Glomerular endothelial cell (primary cell): ENCODE results near the gene PIK3AP1. TPM values are rescaled to one million over a fixed set of nuclear protein-coding genes. Genes with fewer than 3 reads are reported as not detected.
"Not testable (repeated sequence)": the region's sequence is repeated elsewhere in the genome, so short reads cannot be mapped to it uniquely, and the experiment has no call there.

Experiments used
- DNase-seq: peaks from one replicate; pipeline ENCODE4 v3.0.0-alpha.2; 2011; ENCODE audit warnings: low read depth, low spot score; ENCODE audit errors: extremely low read depth
- total RNA-seq: library from RNA; depleted of rRNA; stranded (reverse); fragments of >200 nt; gene quantifications from 2 replicates; pipeline ENCODE4 v1.2.3, GENCODE V29; 2015

The PIK3AP1 gene
- total RNA-seq, 1 donor from 2014 or later, result 0.06 TPM

- no peak for DNase-seq
Observed at GRCh38 chr10:96585736-96586418, 134.4 kb downstream of the PIK3AP1 start.

- no peak for DNase-seq
Observed at GRCh38 chr10:96584474-96584873, 135.8 kb downstream of the PIK3AP1 start.

- DNase-seq, result no peak
Observed at GRCh38 chr10:96584035-96584434, 136.3 kb downstream of the PIK3AP1 start.

- DNase-seq, result no peak
Observed at GRCh38 chr10:96579133-96579532, 141.2 kb downstream of the PIK3AP1 start.

- no peak for DNase-seq
Observed at GRCh38 chr10:96578633-96579032, 141.7 kb downstream of the PIK3AP1 start.

- DNase-seq, result no peak
Observed at GRCh38 chr10:96578022-96578421, 142.3 kb downstream of the PIK3AP1 start.

GRCh38 chr10:96577069-96577468 is 143.2 kb downstream of the PIK3AP1 start:
- DNase-seq, result no peak

GRCh38 chr10:96576277-96576980 is 143.9 kb downstream of the PIK3AP1 start:
- no peak for DNase-seq

GRCh38 chr10:96574564-96574963 is 145.8 kb downstream of the PIK3AP1 start:
- DNase-seq, result not testable (repeated sequence)

- no peak for DNase-seq
Observed at GRCh38 chr10:96573036-96573435, 147.3 kb downstream of the PIK3AP1 start.

GRCh38 chr10:96570983-96571964 is 149.0 kb downstream of the PIK3AP1 start:
- no peak for DNase-seq

GRCh38 chr10:96570511-96570910 is 149.8 kb downstream of the PIK3AP1 start:
- no peak for DNase-seq

- no peak for DNase-seq
Observed at GRCh38 chr10:96568402-96568801, 151.9 kb downstream of the PIK3AP1 start.

GRCh38 chr10:96565774-96566173 is 154.5 kb downstream of the PIK3AP1 start:
- DNase-seq, result no peak

GRCh38 chr10:96560966-96561887 is 159.1 kb downstream of the PIK3AP1 start:
- DNase-seq, result no peak

- no peak for DNase-seq
Observed at GRCh38 chr10:96560489-96560888, 159.8 kb downstream of the PIK3AP1 start.

GRCh38 chr10:96556003-96556402 is 164.3 kb downstream of the PIK3AP1 start:
- no peak for DNase-seq

GRCh38 chr10:96555330-96555729 is 165.0 kb downstream of the PIK3AP1 start:
- DNase-seq, result no peak

GRCh38 chr10:96548589-96548988 is 171.7 kb downstream of the PIK3AP1 start:
- DNase-seq, result no peak

- DNase-seq, result not testable (repeated sequence)
Observed at GRCh38 chr10:96545558-96545957, 174.8 kb downstream of the PIK3AP1 start.
